ENCODE data around the gene TSC22D2.

The TSC22D2 gene

GRCh38 chr3:150385296-150386242, 22.5 kb upstream of the TSC22D2 start:
- DNase-seq (ENCODE audit: low spot score): no peak

GRCh38 chr3:150388498-150389418, 19.3 kb upstream of the TSC22D2 start:
- no peak for DNase-seq (ENCODE audit: low spot score)

GRCh38 chr3:150390087-150390486, 18.0 kb upstream of the TSC22D2 start:
- no peak for DNase-seq (ENCODE audit: low spot score)

GRCh38 chr3:150391161-150391560, 16.9 kb upstream of the TSC22D2 start:
- DNase-seq (ENCODE audit: low spot score): no peak

DNA sequence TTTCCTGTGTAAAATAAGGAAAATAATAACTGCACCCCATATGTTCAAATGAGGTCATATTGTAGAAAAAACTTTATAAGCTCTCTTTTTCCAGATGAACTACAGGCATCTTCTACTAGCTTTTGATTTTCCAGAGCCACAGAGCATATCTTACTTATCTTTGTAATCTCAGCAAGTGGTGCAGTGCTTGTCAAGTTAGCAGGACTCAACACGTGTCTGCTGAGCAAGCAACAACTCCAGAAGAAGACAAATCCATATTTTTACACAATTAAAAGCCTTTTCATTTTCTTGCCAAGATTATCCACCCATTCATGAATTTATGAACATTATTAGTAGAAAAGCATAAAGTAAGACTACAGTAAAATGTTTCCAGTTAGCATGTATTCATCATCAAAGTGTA, 14.4 kb upstream of the TSC22D2 start:
- no peak for DNase-seq (ENCODE audit: low spot score)

DNA sequence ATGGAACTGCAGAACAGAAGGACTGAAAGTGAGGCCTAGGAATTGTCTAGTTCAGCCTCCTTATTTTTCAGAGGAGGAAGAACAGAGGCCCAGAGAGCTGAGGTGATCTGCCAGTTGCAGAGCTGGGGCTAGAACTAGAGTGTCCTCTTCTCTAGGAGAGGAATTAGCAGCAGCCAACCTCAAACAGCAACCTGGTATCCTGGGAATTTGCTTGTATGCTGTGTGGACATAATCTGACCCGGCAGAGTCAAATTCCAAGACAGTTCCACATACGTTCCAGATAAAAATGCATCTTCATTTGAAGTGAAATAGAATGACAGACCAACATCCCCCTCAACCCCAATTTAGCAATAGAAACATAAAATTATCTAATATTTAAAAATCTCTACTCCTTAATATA, 13.5 kb upstream of the TSC22D2 start:
- DNase-seq (ENCODE audit: low spot score): no peak

DNA sequence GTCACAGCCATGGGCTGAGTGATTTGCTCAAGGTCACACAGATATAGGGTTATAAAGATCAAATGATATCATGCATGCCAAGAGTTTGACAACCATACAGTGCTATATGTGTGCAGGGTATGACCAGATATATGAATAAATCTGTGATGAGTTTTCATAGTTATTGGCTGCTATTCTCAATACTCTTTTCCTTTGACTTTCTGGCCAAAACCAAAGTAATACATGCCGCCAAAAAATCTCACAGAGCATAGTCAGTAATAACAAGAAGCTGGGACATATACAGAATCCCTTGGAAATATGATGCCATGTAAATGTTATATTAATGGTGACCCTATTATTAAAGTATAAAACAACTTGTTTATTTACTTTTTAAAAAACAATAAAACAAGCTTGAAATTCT, 11.6 kb upstream of the TSC22D2 start:
- no peak for DNase-seq (ENCODE audit: low spot score)

DNA sequence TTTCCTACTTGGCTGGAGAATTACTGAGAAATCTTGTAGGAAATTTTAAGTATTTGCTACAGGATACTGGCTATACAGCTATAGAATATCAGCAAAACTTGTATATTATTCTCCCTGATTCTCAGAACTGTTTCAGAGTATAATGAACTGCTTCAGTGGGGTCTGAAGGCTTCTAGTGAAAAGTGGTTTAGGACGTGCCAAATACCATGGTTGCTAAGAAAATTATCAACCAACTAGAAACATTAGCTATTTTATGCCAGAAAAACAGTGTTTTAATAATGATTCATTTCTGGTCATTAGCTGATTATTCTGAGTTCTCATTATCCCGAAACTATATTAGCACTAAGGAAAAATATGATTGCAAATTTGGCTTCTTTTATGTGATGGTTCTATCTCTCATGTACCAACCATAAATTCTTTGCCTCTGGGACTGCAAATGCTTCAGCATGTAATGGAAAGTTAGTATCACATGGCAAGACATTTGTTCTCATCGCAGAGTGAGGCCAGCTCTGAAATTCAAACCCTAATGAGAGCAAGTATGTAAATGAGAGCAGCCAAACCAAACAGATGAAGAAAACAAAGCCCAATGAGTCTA, 11.0 kb upstream of the TSC22D2 start:
- no peak for DNase-seq (ENCODE audit: low spot score)

DNA sequence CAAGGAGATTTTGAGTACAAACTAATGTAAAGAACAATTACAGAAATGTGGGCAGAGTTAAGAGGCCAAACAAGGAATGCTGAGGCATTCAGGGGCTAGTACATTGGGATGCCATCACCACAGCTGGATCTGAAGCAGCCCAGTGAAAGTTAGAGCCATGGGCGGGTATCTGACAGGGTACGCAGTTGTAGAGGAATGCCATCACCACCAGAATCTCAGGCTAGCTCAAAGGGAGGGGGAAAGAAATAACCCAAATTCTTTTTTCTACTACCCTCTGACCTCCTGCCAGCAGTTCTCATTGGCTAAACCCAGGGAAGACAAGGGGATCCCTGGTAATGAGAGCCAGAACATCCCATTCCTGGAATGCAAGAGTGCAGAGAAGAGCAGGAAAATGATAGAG, 9.0 kb upstream of the TSC22D2 start:
- DNase-seq (ENCODE audit: low spot score): no peak

GRCh38 chr3:150401285-150401684, 6.8 kb upstream of the TSC22D2 start:
- no peak for DNase-seq (ENCODE audit: low spot score)

DNA sequence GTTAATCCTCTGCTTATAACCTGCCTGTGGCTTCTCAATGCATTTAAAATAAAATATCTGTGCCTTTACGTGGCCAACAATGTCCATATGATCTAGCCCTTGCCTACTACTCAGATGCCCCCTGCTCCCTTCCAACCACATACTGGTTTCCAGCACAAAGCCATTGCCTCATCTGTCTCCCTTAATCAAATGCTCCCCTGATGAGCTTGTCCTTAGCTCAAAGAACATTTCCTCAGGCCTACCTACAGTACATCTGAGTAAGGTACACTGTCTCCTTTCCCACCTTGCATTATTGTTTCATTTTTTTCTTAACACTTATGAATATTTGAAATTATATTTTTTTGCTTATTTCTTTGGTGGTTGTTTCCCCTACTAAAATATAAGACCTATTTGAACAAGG, 5.9 kb upstream of the TSC22D2 start:
- DNase-seq (ENCODE audit: low spot score): no peak

DNA sequence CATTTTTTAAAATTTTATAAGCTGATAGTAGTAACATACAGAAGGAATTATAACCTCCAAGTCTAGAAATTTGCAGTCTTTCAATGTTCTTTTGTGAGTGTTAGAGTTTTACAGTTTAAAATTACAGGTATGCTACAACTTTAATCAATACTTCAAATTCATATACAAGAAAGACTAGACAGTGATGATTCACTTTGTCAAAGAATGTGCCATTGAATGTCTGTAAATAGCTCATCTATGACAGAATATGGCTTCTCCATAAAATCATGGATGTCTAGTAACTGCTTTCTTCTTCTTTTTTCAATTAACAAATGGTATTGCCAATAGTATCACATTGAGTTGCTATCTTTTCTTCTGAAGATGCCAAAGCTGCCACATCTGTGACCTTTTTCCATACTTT, 4.1 kb upstream of the TSC22D2 start:
- DNase-seq (ENCODE audit: low spot score): no peak

- DNase-seq (ENCODE audit: low spot score): no peak
Measured at GRCh38 chr3:150407051-150407807, 869 bp upstream of the TSC22D2 start.

- DNase-seq (ENCODE audit: low spot score): no peak
Measured at GRCh38 chr3:150407808-150408220, 284 bp upstream of the TSC22D2 start.

- DNase-seq (ENCODE audit: low spot score): peak; percentile 42
Measured at GRCh38 chr3:150409125-150409511, 1.0 kb downstream of the TSC22D2 start.

GRCh38 chr3:150409512-150410310, 1.6 kb downstream of the TSC22D2 start:
- DNase-seq (ENCODE audit: low spot score): peak; percentile 74

GRCh38 chr3:150410311-150411105, 2.4 kb downstream of the TSC22D2 start:
- DNase-seq (ENCODE audit: low spot score): no peak

DNA sequence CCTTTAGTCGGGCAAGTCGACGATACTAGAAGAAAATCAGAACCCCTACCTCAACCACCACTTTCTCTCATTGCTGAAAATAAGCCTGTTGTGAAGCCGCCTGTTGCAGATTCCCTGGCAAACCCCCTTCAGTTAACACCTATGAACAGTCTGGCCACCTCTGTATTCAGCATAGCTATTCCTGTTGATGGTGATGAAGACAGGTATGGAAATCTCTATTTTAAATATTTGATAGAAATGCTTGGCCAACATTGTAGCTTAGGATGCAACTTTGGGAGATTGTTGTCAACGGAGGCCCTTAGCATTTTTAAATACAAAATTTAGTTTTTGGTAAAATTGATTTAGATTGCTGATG, 3.0 kb downstream of the TSC22D2 start:
- no peak for DNase-seq (ENCODE audit: low spot score)

DNA sequence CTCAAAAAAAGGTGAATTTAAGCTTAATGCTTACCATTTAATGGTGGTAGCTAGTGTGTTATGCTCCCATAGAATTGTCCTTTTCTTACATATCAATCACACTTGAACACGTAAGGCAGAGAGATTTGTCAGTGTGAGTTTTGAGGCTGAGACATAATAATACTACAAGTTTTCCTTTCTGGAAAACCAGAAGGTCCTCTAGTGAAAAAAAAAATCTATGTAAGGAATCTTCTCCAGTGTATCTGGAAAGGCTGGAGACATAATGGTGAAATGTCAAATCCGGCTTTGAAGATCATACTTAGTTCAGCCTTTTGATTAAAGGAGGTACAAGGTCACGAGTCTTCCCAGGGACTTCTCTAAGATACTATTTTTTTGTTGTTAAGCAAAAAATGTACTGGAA, 3.4 kb downstream of the TSC22D2 start:
- DNase-seq (ENCODE audit: low spot score): no peak

- DNase-seq (ENCODE audit: low spot score): no peak
Measured at GRCh38 chr3:150411976-150412375, 3.9 kb downstream of the TSC22D2 start.

Measured in putamen (tissue), 1 donor.